Fibroblast of mammary gland (primary cell): ENCODE measurements around the gene IRF2BP2.

ENCODE experiments used
- DNase-seq: peaks from one replicate; pipeline ENCODE4 v3.0.0-alpha.2; 2010; ENCODE audit warnings: low read depth
- H3K4me3 ChIP-seq: 2 replicates; pipeline ENCODE4 v1.5.1; 2011; ENCODE audit warnings: low read depth, mild to moderate bottlenecking, low read length, moderate library complexity; ENCODE audit not compliant: control insufficient read depth
- TF ChIP-seq, protein P1 (sequence below): conservative IDR thresholded peaks from 2 replicates; pipeline ENCODE4 v1.5.1; 2011; ENCODE audit warnings: low read depth, low read length, inconsistent platforms; ENCODE audit not compliant: control insufficient read depth, insufficient read depth

IRF2BP2 gene

GRCh38 chr1:234605983-234606783 lies 3.8 kb downstream of the IRF2BP2 start:
- TF ChIP-seq, protein P1, sequence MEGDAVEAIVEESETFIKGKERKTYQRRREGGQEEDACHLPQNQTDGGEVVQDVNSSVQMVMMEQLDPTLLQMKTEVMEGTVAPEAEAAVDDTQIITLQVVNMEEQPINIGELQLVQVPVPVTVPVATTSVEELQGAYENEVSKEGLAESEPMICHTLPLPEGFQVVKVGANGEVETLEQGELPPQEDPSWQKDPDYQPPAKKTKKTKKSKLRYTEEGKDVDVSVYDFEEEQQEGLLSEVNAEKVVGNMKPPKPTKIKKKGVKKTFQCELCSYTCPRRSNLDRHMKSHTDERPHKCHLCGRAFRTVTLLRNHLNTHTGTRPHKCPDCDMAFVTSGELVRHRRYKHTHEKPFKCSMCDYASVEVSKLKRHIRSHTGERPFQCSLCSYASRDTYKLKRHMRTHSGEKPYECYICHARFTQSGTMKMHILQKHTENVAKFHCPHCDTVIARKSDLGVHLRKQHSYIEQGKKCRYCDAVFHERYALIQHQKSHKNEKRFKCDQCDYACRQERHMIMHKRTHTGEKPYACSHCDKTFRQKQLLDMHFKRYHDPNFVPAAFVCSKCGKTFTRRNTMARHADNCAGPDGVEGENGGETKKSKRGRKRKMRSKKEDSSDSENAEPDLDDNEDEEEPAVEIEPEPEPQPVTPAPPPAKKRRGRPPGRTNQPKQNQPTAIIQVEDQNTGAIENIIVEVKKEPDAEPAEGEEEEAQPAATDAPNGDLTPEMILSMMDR, result no peak

GRCh38 chr1:234605399-234605982 lies 4.5 kb downstream of the IRF2BP2 start:
- TF ChIP-seq, protein P1, result no peak
- no peak for DNase-seq

More at GRCh38 chr1:234605983-234606783, 3.8 kb downstream of the IRF2BP2 start:
- DNase-seq, result peak; percentile 59
- H3K4me3 ChIP-seq, result peak overlapping the region; percentile 84

DNA sequence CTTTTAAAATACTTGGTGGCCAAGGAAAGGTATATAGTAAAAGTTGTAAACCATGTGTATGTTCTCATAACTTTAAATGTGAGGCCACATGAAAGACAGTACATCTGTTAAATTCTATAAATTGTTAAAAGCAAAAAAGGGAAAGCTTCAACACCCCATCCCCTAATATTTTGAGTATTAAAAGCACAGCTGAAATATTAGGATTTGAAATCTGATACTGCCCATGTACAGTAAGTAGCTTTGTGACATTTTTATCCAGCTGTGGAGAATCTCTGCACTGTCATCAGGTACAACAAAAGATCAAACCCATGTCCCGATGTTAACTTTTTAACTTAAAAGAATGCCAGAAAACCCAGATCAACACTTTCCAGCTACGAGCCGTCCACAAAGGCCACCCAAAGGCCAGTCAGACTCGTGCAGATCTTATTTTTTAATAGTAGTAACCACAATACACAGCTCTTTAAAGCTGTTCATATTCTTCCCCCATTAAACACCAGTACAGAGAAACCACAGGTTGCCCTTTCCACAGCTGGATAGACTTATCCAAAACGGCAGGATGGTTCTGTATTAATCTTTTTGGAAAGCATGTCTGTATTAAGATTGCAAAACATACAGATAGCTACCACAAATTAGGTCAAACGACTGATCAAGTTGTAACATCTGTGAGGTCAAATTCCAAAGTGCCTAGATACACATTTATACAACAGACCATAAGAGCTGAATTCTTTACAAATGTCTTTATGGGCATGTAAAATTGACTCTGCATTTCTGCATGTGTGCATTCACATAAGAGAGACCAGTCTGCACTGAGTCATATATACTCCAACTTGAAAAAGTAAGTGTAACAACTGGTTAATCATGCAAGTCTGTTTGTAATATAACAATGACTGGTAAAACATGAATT lies 5.2 kb downstream of the IRF2BP2 start:
- TF ChIP-seq, protein P1, result no peak
- H3K4me3 ChIP-seq, result peak overlapping the region; percentile 84
- DNase-seq, result peak; percentile 77

More at GRCh38 chr1:234605399-234605982, 4.5 kb downstream of the IRF2BP2 start:
- H3K4me3 ChIP-seq, result peak overlapping the region; percentile 84

- DNase-seq, result peak; percentile 65
These were observed 6.5 kb downstream of the IRF2BP2 start for GRCh38 chr1:234603221-234604204.

GRCh38 chr1:234602334-234603220 lies 7.4 kb downstream of the IRF2BP2 start:
- no peak overlapping the region for H3K4me3 ChIP-seq
- peak; percentile 98 for DNase-seq
- TF ChIP-seq, protein P1, result no peak

More at GRCh38 chr1:234603221-234604204, 6.5 kb downstream of the IRF2BP2 start:
- TF ChIP-seq, protein P1, result no peak
- peak overlapping the region; percentile 84 for H3K4me3 ChIP-seq
